H1 (cell line): ENCODE measurements around the gene RIMBP2. TPM values are rescaled to one million over a fixed set of nuclear protein-coding genes. Genes with fewer than 3 reads are reported as not detected.

ENCODE experiments used
- CTCF ChIA-PET: fragments of 300-600 bp; sonication (Branson Sonifier 250); formaldehyde crosslinking; loops from one replicate; lab custom pipeline; 2021; ENCODE audit not compliant: partially characterized antibody; lab: Charles Lee
- POLR2A ChIA-PET: fragments of 300-600 bp; sonication (Branson Sonifier 250); formaldehyde crosslinking; loops from one replicate; lab custom pipeline; 2021; ENCODE audit warnings: inconsistent platforms; ENCODE audit not compliant: partially characterized antibody; lab: Charles Lee
- DNase-seq, 2 experiments: peaks; one replicate each; pipeline versions ENCODE4 v3.0.0 to v3.0.0-alpha.2; 2010 to 2022; ENCODE audit warnings: low spot score in 2 of 2, low read depth in 1 of 2, mixed read lengths in 1 of 2
- FAIRE-seq: peaks from 2 replicates; lab custom pipeline; 2011; peaks lifted over from hg19 to GRCh38; lab: Jason Lieb, UNC
- H2AFZ ChIP-seq: 2 replicates; pipeline ENCODE4 v1.8.1; 2012; ENCODE audit warnings: low read length, inconsistent platforms
- H2AK5ac ChIP-seq: 2 replicates; pipeline ENCODE4 v1.6.1; 2013; ENCODE audit warnings: low read depth, low read length
- H2BK120ac ChIP-seq: replicated peaks from 2 replicates; pipeline ENCODE3; 2013; ENCODE audit warnings: low read depth, low read length, inconsistent platforms
- H2BK12ac ChIP-seq: 2 replicates; pipeline ENCODE4 v1.6.1; 2013; ENCODE audit warnings: low read depth, low read length
- H2BK15ac ChIP-seq: 2 replicates; pipeline ENCODE4 v1.6.1; 2013; ENCODE audit warnings: low read length
- H2BK20ac ChIP-seq: 2 replicates; pipeline ENCODE4 v1.6.1; 2013; ENCODE audit warnings: low read length
- H2BK5ac ChIP-seq: 2 replicates; pipeline ENCODE4 v1.6.1; 2013; ENCODE audit warnings: low read depth, low read length
- H3K14ac ChIP-seq: 2 replicates; pipeline ENCODE4 v1.6.1; 2013; ENCODE audit warnings: inconsistent platforms; ENCODE audit not compliant: insufficient read length
- H3K18ac ChIP-seq: 2 replicates; pipeline ENCODE4 v1.6.1; 2013; ENCODE audit warnings: low read length; ENCODE audit errors: extremely low read depth
- H3K23ac ChIP-seq: 2 replicates; pipeline ENCODE4 v1.6.1; 2013; ENCODE audit warnings: inconsistent platforms; ENCODE audit not compliant: insufficient read length
- H3K23me2 ChIP-seq: 2 replicates; pipeline ENCODE4 v1.6.1; 2013; ENCODE audit warnings: low read depth, low read length
- H3K27ac ChIP-seq: 2 replicates; pipeline ENCODE4 v1.6.1; 2011; ENCODE audit warnings: low read depth, low read length, inconsistent platforms
- H3K27me3 ChIP-seq, 4 experiments: replicated peaks in 1 of 4; 1 replicate in 1 of 4; 2 replicates in 3 of 4; pipeline versions ENCODE4 v1.6.1 to v1.8.1; 2011 to 2013; ENCODE audit warnings: low read length in 3 of 4, mild to moderate bottlenecking in 3 of 4, inconsistent platforms in 2 of 4, mixed read lengths in 2 of 4, moderate library complexity in 1 of 4; ENCODE audit not compliant: control insufficient read depth in 3 of 4, insufficient read depth in 3 of 4; ENCODE audit errors: extremely low read depth in 1 of 4
- H3K36me3 ChIP-seq, 4 experiments: 2 replicates each; pipeline versions ENCODE4 v1.6.1 to v1.8.1; 2011 to 2013; ENCODE audit warnings: mild to moderate bottlenecking in 4 of 4, low read length in 3 of 4, moderate library complexity in 2 of 4, control low read depth in 1 of 4, inconsistent platforms in 1 of 4; ENCODE audit not compliant: insufficient read depth in 4 of 4, control insufficient read depth in 2 of 4
- H3K4ac ChIP-seq: replicated peaks from 2 replicates; pipeline ENCODE3; 2013; ENCODE audit warnings: low read length, low read depth, mixed read lengths, inconsistent platforms; ENCODE audit not compliant: insufficient read length
- H3K4me1 ChIP-seq, 4 experiments: replicated peaks in 1 of 4; 1 replicate in 1 of 4; 2 replicates in 3 of 4; pipeline versions ENCODE4 v1.6.1 to v1.8.1; 2011 to 2013; ENCODE audit warnings: low read length in 3 of 4, inconsistent platforms in 2 of 4, mixed read lengths in 1 of 4; ENCODE audit not compliant: insufficient read depth in 4 of 4, control insufficient read depth in 3 of 4
- H3K4me2 ChIP-seq, 2 experiments: 2 replicates each; pipeline versions ENCODE4 v1.6.1 to v1.8.1; 2011 to 2013; ENCODE audit warnings: low read depth in 2 of 2, low read length in 2 of 2, control low read depth in 1 of 2, inconsistent platforms in 1 of 2, mild to moderate bottlenecking in 1 of 2; ENCODE audit not compliant: insufficient read depth in 1 of 2
- H3K4me3 ChIP-seq, 4 experiments: fragments of 200-600, 300-600 bp in 1 of 4; sonication (generic), shearing (Covaris generic), sonication (Bioruptor Twin) in 1 of 4; 2 replicates each; pipeline versions ENCODE4 v1.5.1 to v1.8.1; 2011 to 2016; ENCODE audit warnings: low read length in 4 of 4, low read depth in 3 of 4, control low read depth in 2 of 4, inconsistent platforms in 2 of 4, mild to moderate bottlenecking in 2 of 4, mixed read lengths in 1 of 4, moderate library complexity in 1 of 4; ENCODE audit not compliant: insufficient read depth in 2 of 4; ENCODE audit errors: extremely low read depth in 1 of 4
- H3K56ac ChIP-seq: replicated peaks from 2 replicates; pipeline ENCODE3; 2013; ENCODE audit warnings: low read depth, mild to moderate bottlenecking, mixed read lengths, low read length, inconsistent platforms; ENCODE audit not compliant: insufficient read length
- H3K79me1 ChIP-seq: 2 replicates; pipeline ENCODE4 v1.6.1; 2013; ENCODE audit warnings: low read depth, low read length, control low read depth
- H3K79me2 ChIP-seq, 2 experiments: 2 replicates each; pipeline versions ENCODE4 v1.6.1 to v1.8.1; 2012 to 2013; ENCODE audit warnings: low read length in 2 of 2, mild to moderate bottlenecking in 2 of 2, inconsistent platforms in 1 of 2; ENCODE audit not compliant: insufficient read depth in 2 of 2, control insufficient read depth in 1 of 2
- H3K9ac ChIP-seq, 4 experiments: replicated peaks in 1 of 4; 1 replicate in 1 of 4; 2 replicates in 3 of 4; pipeline versions ENCODE4 v1.6.1 to v1.8.1; 2011 to 2013; ENCODE audit warnings: low read depth in 3 of 4, low read length in 3 of 4, control low read depth in 2 of 4, mild to moderate bottlenecking in 2 of 4, moderate library complexity in 2 of 4, inconsistent platforms in 1 of 4; ENCODE audit errors: extremely low read depth in 1 of 4
- H3K9me3 ChIP-seq, 2 experiments: 2 replicates each; pipeline versions ENCODE4 v1.6.1 to v1.8.1; 2012 to 2013; ENCODE audit warnings: mild to moderate bottlenecking in 2 of 2, moderate library complexity in 2 of 2, control low read depth in 1 of 2, inconsistent platforms in 1 of 2, low read depth in 1 of 2, low read length in 1 of 2, mixed read lengths in 1 of 2; ENCODE audit not compliant: insufficient read depth in 2 of 2
- H4K20me1 ChIP-seq, 2 experiments: replicated peaks in 1 of 2; 2 replicates each; pipeline versions ENCODE3 to v1.8.1; 2011 to 2013; ENCODE audit warnings: inconsistent platforms in 2 of 2, low read length in 2 of 2, mild to moderate bottlenecking in 1 of 2; ENCODE audit not compliant: insufficient read depth in 2 of 2, control insufficient read depth in 1 of 2
- H4K5ac ChIP-seq: 2 replicates; pipeline ENCODE4 v1.6.1; 2013; ENCODE audit warnings: low read length, low read depth, mixed read lengths, inconsistent platforms; ENCODE audit not compliant: insufficient read length
- H4K8ac ChIP-seq: 2 replicates; pipeline ENCODE4 v1.8.0; 2013; ENCODE audit warnings: mild to moderate bottlenecking, moderate library complexity, low read length, inconsistent platforms; ENCODE audit not compliant: insufficient read depth; ENCODE audit errors: extremely low read depth
- H4K91ac ChIP-seq: replicated peaks from 2 replicates; pipeline ENCODE3; 2013; ENCODE audit warnings: low read length, mixed read lengths, inconsistent platforms; ENCODE audit not compliant: insufficient read length
- CHD1 ChIP-seq: IDR thresholded peaks from 2 replicates; pipeline ENCODE4 v1.6.1; 2012; ENCODE audit warnings: low read depth, low read length, improper control_type of control experiment
- CTBP2 ChIP-seq: IDR thresholded peaks from 2 replicates; pipeline ENCODE4 v1.7.0; 2011; ENCODE audit warnings: borderline replicate concordance, mild to moderate bottlenecking, moderate library complexity, mixed read lengths, low read length; ENCODE audit not compliant: insufficient read depth, insufficient read length
- GABPA ChIP-seq: IDR thresholded peaks from 2 replicates; pipeline ENCODE4 v1.6.1; 2011; ENCODE audit warnings: mild to moderate bottlenecking, low read length, moderate library complexity, borderline replicate concordance; ENCODE audit not compliant: insufficient read depth
- JUN ChIP-seq: IDR thresholded peaks from 2 replicates; pipeline ENCODE4 v1.6.1; 2011; ENCODE audit warnings: low read depth, mild to moderate bottlenecking, improper control_type of control experiment, low read length
- PHF8 ChIP-seq: fragments of 200-600 bp; sonication (generic); conservative IDR thresholded peaks from 2 replicates; pipeline ENCODE4 v1.7.1; 2012; ENCODE audit warnings: low read depth, mild to moderate bottlenecking, inconsistent platforms, low read length, moderate library complexity
- RAD21 ChIP-seq, 2 experiments: IDR thresholded peaks in 1 of 2; conservative IDR thresholded peaks in 1 of 2; 2 replicates each; pipeline ENCODE4 v1.6.1; 2011; ENCODE audit warnings: low read depth in 2 of 2, low read length in 2 of 2, improper control_type of control experiment in 1 of 2, inconsistent platforms in 1 of 2, mild to moderate bottlenecking in 1 of 2, moderate library complexity in 1 of 2
- RFX5 ChIP-seq: IDR thresholded peaks from 2 replicates; pipeline ENCODE4 v1.6.1; 2011; ENCODE audit warnings: low read depth, low read length, improper control_type of control experiment, borderline replicate concordance
- RXRA ChIP-seq: IDR thresholded peaks from 2 replicates; pipeline ENCODE4 v1.6.1; 2011; ENCODE audit warnings: low read depth, mild to moderate bottlenecking, low read length, moderate library complexity; ENCODE audit not compliant: insufficient read depth
- SIN3A ChIP-seq, 2 experiments: IDR thresholded peaks in 1 of 2; conservative IDR thresholded peaks in 1 of 2; 2 replicates each; pipeline ENCODE4 v1.6.1; 2011 to 2012; ENCODE audit warnings: low read length in 2 of 2, improper control_type of control experiment in 1 of 2, low read depth in 1 of 2, mild to moderate bottlenecking in 1 of 2
- SUZ12 ChIP-seq: fragments of 200-600 bp; sonication (generic); IDR thresholded peaks from 2 replicates; pipeline ENCODE4 v1.6.1; 2012; ENCODE audit warnings: mild to moderate bottlenecking, inconsistent platforms, low read length, moderate library complexity, mixed read lengths
- TAF7 ChIP-seq: optimal IDR thresholded peaks from 2 replicates; pipeline ENCODE3; 2011; ENCODE audit warnings: low read depth, mild to moderate bottlenecking, inconsistent platforms, low read length, moderate library complexity, borderline replicate concordance
- YY1 ChIP-seq: IDR thresholded peaks from 2 replicates; pipeline ENCODE4 v1.6.1; 2011; ENCODE audit warnings: low read depth, mild to moderate bottlenecking, low read length
- ZNF274 ChIP-seq: IDR thresholded peaks from 2 replicates; pipeline ENCODE4 v1.7.0; 2012; ENCODE audit warnings: low read length, borderline replicate concordance; ENCODE audit errors: extremely low read depth
- WGBS, 2 experiments: shearing (Covaris generic) in 1 of 2; methylation state at CpG; one replicate each; pipeline versions ENCODE4 v1.1.6 to v1.1.7; 2013 to 2015; ENCODE audit warnings: low lambda C conversion rate in 2 of 2, mixed read lengths in 2 of 2, inconsistent platforms in 1 of 2, low coverage in 1 of 2, missing lambda C conversion rate in 1 of 2; ENCODE audit not compliant: insufficient replicate concordance in 2 of 2, insufficient coverage in 1 of 2, insufficient read length in 1 of 2; ENCODE audit errors: extremely low coverage in 1 of 2, missing lambda C conversion rate in 1 of 2; 5-methylcytosine and 5-hydroxymethylcytosine counted together
- polyA plus RNA-seq, 7 experiments: library from polyadenylated mRNA; depleted of rRNA in 3 of 7; stranded (reverse) in 5 of 7; unstranded in 2 of 7; fragments of >200 nt in 5 of 7; fragments of 200-250 nt in 2 of 7; gene quantifications; 1 replicate in 5 of 7; 2 replicates in 1 of 7; 4 replicates in 1 of 7; pipeline versions ENCODE4 v1.2.1 to v1.2.3, GENCODE V29; 2011 to 2013; ENCODE audit warnings: missing spikeins in 2 of 7, mixed read lengths in 2 of 7
- total RNA-seq: library from RNA; stranded (reverse); fragmentation: NEBNext Ultra II Directional; extraction: Animal tissue kit (Norgen Biotek cat#: 25700); gene quantifications from 2 replicates; pipeline ENCODE4 v1.2.1, GENCODE V29; 2021

Gene RIMBP2
- total and polyA plus RNA-seq, 2 of the 8 experiments (the other 6 are each of a cell fraction or from before 2014, with no cell fraction given) = 0.18 to 0.65 TPM

- Histone ChIP-seq H3K4me1 (no peaks in the 10 kb centered on the region), H3K56ac (no peak overlapping the region), H3K9ac (no peak overlapping the region), H2AFZ (no peak overlapping the region), H2AK5ac (no peak overlapping the region), H3K36me3 (no peaks in the 10 kb centered on the region), H3K27me3 (no peaks in the 10 kb centered on the region), H4K91ac (no peak overlapping the region), H3K9me3 (peaks cover 0 to 4% of the 10 kb centered on the region in 2 experiments; a peak in 1 of 4 replicates), H4K5ac (no peak overlapping the region), H3K23me2 (no peaks in the 10 kb centered on the region), H2BK20ac (no peak overlapping the region), H3K79me1 (no peaks in the 10 kb centered on the region), H3K4me2 (no peak overlapping the region), H2BK12ac (no peak overlapping the region), H3K23ac (no peak overlapping the region), H3K14ac (no peak overlapping the region), H3K4me3 (no peak overlapping the region), H4K8ac (no peak overlapping the region), H2BK120ac (no peak overlapping the region), H2BK15ac (no peak overlapping the region), H3K79me2 (no peaks in the 10 kb centered on the region), H3K4ac (no peak overlapping the region), H3K18ac (no peak overlapping the region), H3K27ac (no peak overlapping the region), H2BK5ac (no peak overlapping the region), H4K20me1 (no peaks in the 10 kb centered on the region)
- no peak for FAIRE-seq
- WGBS, 2 experiments = 91% methylated on average over 5 of the region's 7 CpGs; no CpG with 5 or more reads in 1 of the 2 experiments
- CTCF ChIA-PET = no interaction called here
- POLR2A ChIA-PET = no interaction called here
- DNase-seq = no peak
- TF ChIP-seq SUZ12 (no peak), PHF8 (no peak), GABPA (no peak), CTBP2 (no peak), JUN (no peak), RFX5 (no peak), YY1 (no peak), RXRA (no peak), SIN3A (conservative IDR thresholded peaks at IDR 0.05 in 1 of 2, IDR thresholded peaks at IDR 0.05 in 1 of 2; ENCODE audit: low read depth in 1 of 2, low read length in 2 of 2) (no peak), ZNF274 (no peak), CHD1 (no peak), RAD21 (IDR thresholded peaks at IDR 0.05 in 1 of 2, conservative IDR thresholded peaks at IDR 0.05 in 1 of 2; ENCODE audit: low read depth in 2 of 2, low read length in 2 of 2) (no peak), TAF7 (no peak)
Observed at GRCh38 chr12:130489293-130489692, 226.8 kb downstream of the RIMBP2 start.
